HEK293 (cell line): ENCODE data around the gene ARHGEF4.
"Not testable (repeated sequence)": the region's sequence is repeated elsewhere in the genome, so short reads cannot be mapped to it uniquely, and the experiment has no call there.

ENCODE experiments used
- CTCF ChIP-seq: fragments of 450-650 bp; formaldehyde crosslinking; IDR thresholded peaks from 2 replicates; pipeline ENCODE4 v1.5.1; 2016; ENCODE audit warnings: missing biosample characterization, missing genetic modification characterization
- HOXA7 ChIP-seq: sonication (generic); formaldehyde crosslinking; IDR thresholded peaks from 2 replicates; pipeline ENCODE4 v1.8.1; 2022; ENCODE audit warnings: missing genetic modification reagents, borderline replicate concordance
- KLF9 ChIP-seq: fragments of 450-650 bp; formaldehyde crosslinking; IDR thresholded peaks from 2 replicates; pipeline ENCODE4 v1.5.1; 2016; ENCODE audit warnings: missing biosample characterization, missing genetic modification characterization, low read depth
- MEIS1 ChIP-seq: sonication (generic); formaldehyde crosslinking; IDR thresholded peaks from 2 replicates; pipeline ENCODE4 v1.8.1; 2022; ENCODE audit warnings: missing genetic modification reagents, mild to moderate bottlenecking, borderline replicate concordance
- YY1 ChIP-seq: fragments of 450-650 bp; formaldehyde crosslinking; IDR thresholded peaks from 2 replicates; pipeline ENCODE4 v1.5.1; 2018; ENCODE audit warnings: missing biosample characterization, missing genetic modification characterization
- ZNF175 ChIP-seq: fragments of 450-650 bp; formaldehyde crosslinking; IDR thresholded peaks from 2 replicates; pipeline ENCODE4 v1.5.1; 2016; ENCODE audit warnings: missing biosample characterization, missing genetic modification characterization
- ZNF214 ChIP-seq: fragments of 450-650 bp; formaldehyde crosslinking; IDR thresholded peaks from 2 replicates; pipeline ENCODE4 v1.5.1; 2017; ENCODE audit warnings: missing biosample characterization, mild to moderate bottlenecking, missing genetic modification characterization, borderline replicate concordance
- ZNF274 ChIP-seq, 2 experiments: fragments of 200-500 bp in 1 of 2; fragments of 450-650 bp in 1 of 2; sonication (Bioruptor generic) in 1 of 2; formaldehyde crosslinking in 1 of 2; IDR thresholded peaks; 2 replicates each; pipeline versions ENCODE4 v1.5.1 to v1.6.1; 2014 to 2016; ENCODE audit warnings: borderline replicate concordance in 1 of 2, inconsistent platforms in 1 of 2, low read length in 1 of 2, missing biosample characterization in 1 of 2, missing genetic modification characterization in 1 of 2
- ZNF514 ChIP-seq: fragments of 450-650 bp; formaldehyde crosslinking; IDR thresholded peaks from 2 replicates; pipeline ENCODE4 v1.5.1; 2016; ENCODE audit warnings: missing biosample characterization, missing genetic modification characterization
- ZNF555 ChIP-seq: fragments of 450-650 bp; formaldehyde crosslinking; conservative IDR thresholded peaks from 2 replicates; pipeline ENCODE4 v1.5.1; 2017; ENCODE audit warnings: missing biosample characterization, mild to moderate bottlenecking, missing genetic modification characterization, inconsistent platforms
- ZNF792 ChIP-seq: fragments of 450-650 bp; formaldehyde crosslinking; IDR thresholded peaks from 2 replicates; pipeline ENCODE4 v1.5.1; 2016; ENCODE audit warnings: missing biosample characterization, missing genetic modification characterization
- ZNF843 ChIP-seq: fragments of 450-650 bp; formaldehyde crosslinking; IDR thresholded peaks from 2 replicates; pipeline ENCODE4 v1.5.1; 2016; ENCODE audit warnings: missing biosample characterization, missing genetic modification characterization

GRCh38 chr2:130992003-130992402 is 155.3 kb downstream of the ARHGEF4 start:
- not testable (repeated sequence) for TF ChIP-seq KLF9; YY1 (tag by site-specific recombination); ZNF792 (tag by site-specific recombination); MEIS1 (CRISPR knock-in tag); ZNF274 (IDR thresholded peaks at IDR 0.05; ENCODE audit: low read length); ZNF274 (tag by site-specific recombination; IDR thresholded peaks at IDR 0.05; ENCODE audit: borderline replicate concordance); ZNF555; ZNF175 (tag by site-specific recombination); ZNF214 (tag by site-specific recombination); ZNF514 (tag by site-specific recombination); CTCF (tag by site-specific recombination); ZNF843 (tag by site-specific recombination); HOXA7 (CRISPR knock-in tag)
